ENCODE data around the gene SPINT1. TPM values are rescaled to one million over a fixed set of nuclear protein-coding genes. Genes with fewer than 3 reads are reported as not detected.

Gene SPINT1
- total and polyA plus RNA-seq, 2 of the 13 experiments (the other 11 are each of a cell fraction or from before 2014, with no cell fraction given): 0.49 to 2.5 TPM

DNA sequence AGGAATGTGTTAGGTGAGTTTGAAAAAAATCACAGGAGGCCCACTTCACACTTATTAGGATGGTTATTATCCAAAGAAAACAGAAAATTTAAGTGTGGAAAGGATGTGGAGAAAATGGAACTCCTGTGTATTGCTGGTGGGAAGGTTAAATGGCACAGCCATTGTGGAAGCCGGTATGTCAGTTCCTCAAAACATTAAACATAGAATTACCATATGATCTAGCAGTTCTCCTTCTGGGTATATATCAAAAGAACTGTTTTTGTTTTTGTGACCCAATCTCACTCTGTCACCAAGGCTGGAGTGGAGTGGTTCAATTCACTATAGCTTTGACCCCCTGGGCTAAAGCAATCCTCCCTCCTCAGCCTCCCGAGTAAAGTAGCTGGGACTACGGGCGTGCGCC lies 47.3 kb upstream of the SPINT1 start:
- in situ Hi-C loops (cut with HindIII; ENCODE audit: extremely low pct_ligation_motif_present, low pct_unique_long_range_greater_than_20kb) (no loop called here), intact Hi-C loops (cut with micrococcal nuclease; ENCODE audit: unreplicated experiment) (no loop called here)
- DNase-seq (ENCODE audit: low spot score) (no peak), FAIRE-seq (no peak), ATAC-seq (no peak)
- no peaks in the 10 kb centered on the region for H3K9me3 ChIP-seq (ENCODE audit: low read length)
- peaks cover 0 to 4% of the 10 kb centered on the region in 2 experiments; a peak in 1 of 5 replicates for H3K36me3 ChIP-seq (replicated peaks in 1 of 2; ENCODE audit: control insufficient read depth in 1 of 2, insufficient read depth in 2 of 2, low read length in 2 of 2)
- CTCF ChIA-PET (ENCODE audit: low intra/inter-chr PET ratio, low total read pairs): no interaction called here
- 92% methylated on average over 5 of the region's 5 CpGs for WGBS (ENCODE audit: low lambda C conversion rate)
- no TSS peak for BruUV-seq (replicated peaks)
- no peaks in the 10 kb centered on the region for H4K20me1 ChIP-seq (ENCODE audit: insufficient read depth, low read length)
- TF ChIP-seq, protein P1, sequence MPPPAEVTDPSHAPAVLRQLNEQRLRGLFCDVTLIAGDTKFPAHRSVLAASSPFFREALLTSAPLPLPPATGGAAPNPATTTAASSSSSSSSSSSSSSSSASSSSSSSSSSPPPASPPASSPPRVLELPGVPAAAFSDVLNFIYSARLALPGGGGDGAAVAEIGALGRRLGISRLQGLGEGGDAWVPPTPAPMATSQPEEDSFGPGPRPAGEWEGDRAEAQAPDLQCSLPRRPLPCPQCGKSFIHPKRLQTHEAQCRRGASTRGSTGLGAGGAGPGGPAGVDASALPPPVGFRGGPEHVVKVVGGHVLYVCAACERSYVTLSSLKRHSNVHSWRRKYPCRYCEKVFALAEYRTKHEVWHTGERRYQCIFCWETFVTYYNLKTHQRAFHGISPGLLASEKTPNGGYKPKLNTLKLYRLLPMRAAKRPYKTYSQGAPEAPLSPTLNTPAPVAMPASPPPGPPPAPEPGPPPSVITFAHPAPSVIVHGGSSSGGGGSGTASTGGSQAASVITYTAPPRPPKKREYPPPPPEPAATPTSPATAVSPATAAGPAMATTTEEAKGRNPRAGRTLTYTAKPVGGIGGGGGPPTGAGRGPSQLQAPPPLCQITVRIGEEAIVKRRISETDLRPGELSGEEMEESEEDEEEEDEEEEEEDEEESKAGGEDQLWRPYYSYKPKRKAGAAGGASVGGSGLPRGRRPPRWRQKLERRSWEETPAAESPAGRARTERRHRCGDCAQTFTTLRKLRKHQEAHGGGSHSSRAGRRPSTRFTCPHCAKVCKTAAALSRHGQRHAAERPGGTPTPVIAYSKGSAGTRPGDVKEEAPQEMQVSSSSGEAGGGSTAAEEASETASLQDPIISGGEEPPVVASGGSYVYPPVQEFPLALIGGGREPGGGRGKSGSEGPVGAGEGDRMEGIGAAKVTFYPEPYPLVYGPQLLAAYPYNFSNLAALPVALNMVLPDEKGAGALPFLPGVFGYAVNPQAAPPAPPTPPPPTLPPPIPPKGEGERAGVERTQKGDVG (CRISPR knock-in tag; IDR thresholded peaks at IDR 0.05; ENCODE audit: borderline replicate concordance): no peak
- no peak overlapping the region for H3K4me2 ChIP-seq (ENCODE audit: low read depth, low read length)
- H3K4me3 ChIP-seq (replicated peaks in 1 of 3; ENCODE audit: insufficient read depth in 1 of 3, low read depth in 2 of 3, low read length in 3 of 3): no peak overlapping the region
- POLR2A ChIA-PET: interaction anchor here (1.1 to 1.3 kb wide), 2 partner anchors 11 to 33 kb away, joined by 3 read pairs; partner anchors contain the start of genes DNAJC17, GCHFR and ZFYVE19
- H3K27me3 ChIP-seq (ENCODE audit: control insufficient read depth in 1 of 2, insufficient read depth in 2 of 2, low read length in 2 of 2): no peaks in the 10 kb centered on the region
- H3K9ac ChIP-seq (ENCODE audit: insufficient read depth, low read depth, low read length): no peak overlapping the region
- H3K4me1 ChIP-seq (ENCODE audit: insufficient read depth, low read length): peaks cover 49% of the 10 kb centered on the region
- no peak overlapping the region for H2AFZ ChIP-seq (ENCODE audit: low read length)
- peaks cover 17% of the 10 kb centered on the region for H3K79me2 ChIP-seq (ENCODE audit: insufficient read depth, low read length)
- peak overlapping the region; percentile 29 for H3K27ac ChIP-seq (ENCODE audit: extremely low read length, insufficient read depth, low read length)

DNA sequence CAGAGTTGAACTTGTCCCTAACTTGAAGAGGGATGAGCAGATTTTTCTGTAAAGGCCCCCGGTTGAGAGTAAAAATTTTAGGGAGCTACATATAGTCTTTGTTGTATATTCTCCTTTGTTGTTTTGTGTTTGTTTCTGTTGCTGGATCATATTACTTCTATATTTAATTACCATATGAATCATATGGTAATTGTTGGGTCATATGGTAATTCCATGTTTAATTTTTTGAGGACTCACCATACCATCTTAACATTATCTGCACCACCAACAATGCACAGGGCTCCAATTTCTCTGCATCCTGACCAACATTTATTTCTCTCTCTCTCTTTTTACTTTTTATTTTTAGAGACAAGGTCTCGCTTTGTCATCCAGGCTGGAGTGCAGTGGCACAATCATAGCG lies 44.3 kb upstream of the SPINT1 start:
- BruUV-seq (replicated peaks): no TSS peak
- no peaks in the 10 kb centered on the region for H4K20me1 ChIP-seq (ENCODE audit: insufficient read depth, low read length)
- H3K27me3 ChIP-seq (ENCODE audit: control insufficient read depth in 1 of 2, insufficient read depth in 2 of 2, low read length in 2 of 2): no peaks in the 10 kb centered on the region
- intact Hi-C loops (cut with micrococcal nuclease; ENCODE audit: unreplicated experiment): no loop called here
- in situ Hi-C loops (cut with HindIII; ENCODE audit: extremely low pct_ligation_motif_present, low pct_unique_long_range_greater_than_20kb): no loop called here
- H3K36me3 ChIP-seq (replicated peaks in 1 of 2; ENCODE audit: control insufficient read depth in 1 of 2, insufficient read depth in 2 of 2, low read length in 2 of 2): no peaks in the 10 kb centered on the region; a peak in 1 of 5 replicates
- H3K9me3 ChIP-seq (ENCODE audit: low read length): no peaks in the 10 kb centered on the region
- H3K79me2 ChIP-seq (ENCODE audit: insufficient read depth, low read length): peaks cover 5% of the 10 kb centered on the region
- H3K4me3 ChIP-seq (replicated peaks in 1 of 3; ENCODE audit: insufficient read depth in 1 of 3, low read depth in 2 of 3, low read length in 3 of 3): no peak overlapping the region
- no peak overlapping the region for H3K9ac ChIP-seq (ENCODE audit: insufficient read depth, low read depth, low read length)
- WGBS (ENCODE audit: low lambda C conversion rate): 98% methylated on average over 3 of the region's 3 CpGs
- FAIRE-seq (no peak), ATAC-seq (no peak), DNase-seq (ENCODE audit: low spot score) (no peak)
- H3K4me2 ChIP-seq (ENCODE audit: low read depth, low read length): no peak overlapping the region
- peaks cover 36% of the 10 kb centered on the region for H3K4me1 ChIP-seq (ENCODE audit: insufficient read depth, low read length)
- H3K27ac ChIP-seq (ENCODE audit: extremely low read length, insufficient read depth, low read length): no peak overlapping the region
- ChIA-PET POLR2A (no interaction called here), CTCF (ENCODE audit: low intra/inter-chr PET ratio, low total read pairs) (no interaction called here)
- no peak overlapping the region for H2AFZ ChIP-seq (ENCODE audit: low read length)
- no peak for TF ChIP-seq NBN (conservative IDR thresholded peaks at IDR 0.05)
- TF ChIP-seq ELF4 (CRISPR knock-in tag; IDR thresholded peaks at IDR 0.05; ENCODE audit: borderline replicate concordance): no peak
- no peak for TF ChIP-seq ZNF775 (CRISPR knock-in tag; IDR thresholded peaks at IDR 0.05; ENCODE audit: borderline replicate concordance)
- TF ChIP-seq, protein P2, sequence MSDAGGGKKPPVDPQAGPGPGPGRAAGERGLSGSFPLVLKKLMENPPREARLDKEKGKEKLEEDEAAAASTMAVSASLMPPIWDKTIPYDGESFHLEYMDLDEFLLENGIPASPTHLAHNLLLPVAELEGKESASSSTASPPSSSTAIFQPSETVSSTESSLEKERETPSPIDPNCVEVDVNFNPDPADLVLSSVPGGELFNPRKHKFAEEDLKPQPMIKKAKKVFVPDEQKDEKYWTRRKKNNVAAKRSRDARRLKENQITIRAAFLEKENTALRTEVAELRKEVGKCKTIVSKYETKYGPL (CRISPR knock-in tag; IDR thresholded peaks at IDR 0.05): no peak
- TF ChIP-seq DPF2 (CRISPR knock-in tag; IDR thresholded peaks at IDR 0.05; ENCODE audit: borderline replicate concordance, low read depth): no peak
- TF ChIP-seq ATM (IDR thresholded peaks at IDR 0.05; ENCODE audit: borderline replicate concordance): no peak
- TF ChIP-seq ZNF264 (CRISPR knock-in tag; IDR thresholded peaks at IDR 0.05): no peak
- TF ChIP-seq, protein P3, sequence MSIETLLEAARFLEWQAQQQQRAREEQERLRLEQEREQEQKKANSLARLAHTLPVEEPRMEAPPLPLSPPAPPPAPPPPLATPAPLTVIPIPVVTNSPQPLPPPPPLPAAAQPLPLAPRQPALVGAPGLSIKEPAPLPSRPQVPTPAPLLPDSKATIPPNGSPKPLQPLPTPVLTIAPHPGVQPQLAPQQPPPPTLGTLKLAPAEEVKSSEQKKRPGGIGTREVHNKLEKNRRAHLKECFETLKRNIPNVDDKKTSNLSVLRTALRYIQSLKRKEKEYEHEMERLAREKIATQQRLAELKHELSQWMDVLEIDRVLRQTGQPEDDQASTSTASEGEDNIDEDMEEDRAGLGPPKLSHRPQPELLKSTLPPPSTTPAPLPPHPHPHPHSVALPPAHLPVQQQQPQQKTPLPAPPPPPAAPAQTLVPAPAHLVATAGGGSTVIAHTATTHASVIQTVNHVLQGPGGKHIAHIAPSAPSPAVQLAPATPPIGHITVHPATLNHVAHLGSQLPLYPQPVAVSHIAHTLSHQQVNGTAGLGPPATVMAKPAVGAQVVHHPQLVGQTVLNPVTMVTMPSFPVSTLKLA (IDR thresholded peaks at IDR 0.05): no peak
- TF ChIP-seq HNRNPUL1 (IDR thresholded peaks at IDR 0.05; ENCODE audit: low read depth, low read length): no peak
- TF ChIP-seq SMARCE1 (IDR thresholded peaks at IDR 0.05; ENCODE audit: borderline replicate concordance): no peak
- no peak for TF ChIP-seq AGO1 (IDR thresholded peaks at IDR 0.05; ENCODE audit: low read depth, low read length, poor library complexity, severe bottlenecking)
- no peak for TF ChIP-seq ZNF563 (CRISPR knock-in tag; IDR thresholded peaks at IDR 0.05)
